ENCODE measurements around the gene IGFBPL1.

IGFBPL1 gene

GRCh38 chr9:38432922-38433510 lies 8.8 kb upstream of the IGFBPL1 start:
- DNase-seq (ENCODE audit: low read depth): peak; percentile 16

DNA sequence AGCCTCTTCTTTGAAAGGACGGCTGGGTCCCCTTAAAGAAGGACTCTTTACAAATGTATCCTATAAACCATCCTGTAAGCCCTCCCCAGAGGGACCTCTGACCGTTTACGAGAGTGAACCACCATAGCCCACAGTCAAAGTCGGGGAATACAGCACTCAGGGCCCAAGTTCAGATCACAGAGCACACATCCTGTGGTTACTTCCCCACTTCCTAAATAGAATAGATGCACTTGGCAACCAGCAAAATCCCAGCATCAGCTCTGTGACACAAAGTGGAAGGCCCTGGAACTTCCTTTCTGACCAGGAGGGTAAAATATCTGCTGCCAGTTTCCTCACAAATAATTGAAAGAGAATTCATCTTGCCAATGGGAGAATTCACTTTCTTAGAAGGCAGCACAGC lies 6.9 kb upstream of the IGFBPL1 start:
- DNase-seq (ENCODE audit: low read depth): no peak

GRCh38 chr9:38428062-38428461 lies 3.8 kb upstream of the IGFBPL1 start:
- DNase-seq (ENCODE audit: low read depth): no peak

- DNase-seq (ENCODE audit: low read depth): no peak
Measured at GRCh38 chr9:38424918-38425317, 664 bp upstream of the IGFBPL1 start.

GRCh38 chr9:38423273-38423972 lies 831 bp downstream of the IGFBPL1 start:
- DNase-seq (ENCODE audit: low read depth): no peak

- no peak for DNase-seq (ENCODE audit: low read depth)
Measured at GRCh38 chr9:38422555-38423260, 1.5 kb downstream of the IGFBPL1 start.

DNA sequence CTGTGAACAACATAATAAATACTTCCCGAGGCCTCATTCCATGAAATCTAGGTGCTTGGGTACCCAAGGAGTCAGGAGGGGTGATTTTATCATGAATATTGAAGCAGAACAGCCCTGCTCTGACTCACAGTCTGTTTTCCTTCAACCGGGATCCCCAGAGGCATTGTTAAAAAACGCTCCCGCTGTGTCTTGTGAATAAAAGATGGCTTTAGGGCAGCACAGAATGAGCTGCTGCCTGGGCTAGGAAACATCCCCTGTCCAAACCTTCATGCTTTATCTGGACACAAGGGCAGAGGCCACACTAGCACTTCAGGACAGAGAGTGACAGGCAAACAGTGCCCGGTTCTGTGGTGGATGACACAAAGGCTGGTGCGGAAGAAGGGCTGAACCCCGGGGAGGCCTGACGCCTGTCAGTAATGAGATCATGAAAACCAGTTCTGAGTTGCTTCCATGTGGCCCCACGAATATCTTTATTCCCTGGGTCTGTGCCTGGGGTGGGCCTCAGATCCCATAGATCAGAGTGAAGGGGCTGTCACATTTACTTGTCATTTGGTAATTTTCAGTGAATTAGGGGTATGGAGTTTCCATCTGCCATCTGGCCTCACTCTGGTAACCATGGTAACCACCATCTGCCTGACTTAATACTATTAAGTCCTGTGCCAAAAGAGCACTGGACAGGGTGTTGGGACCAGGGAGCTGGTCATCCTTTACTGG lies 2.6 kb downstream of the IGFBPL1 start:
- DNase-seq (ENCODE audit: low read depth): no peak

DNA sequence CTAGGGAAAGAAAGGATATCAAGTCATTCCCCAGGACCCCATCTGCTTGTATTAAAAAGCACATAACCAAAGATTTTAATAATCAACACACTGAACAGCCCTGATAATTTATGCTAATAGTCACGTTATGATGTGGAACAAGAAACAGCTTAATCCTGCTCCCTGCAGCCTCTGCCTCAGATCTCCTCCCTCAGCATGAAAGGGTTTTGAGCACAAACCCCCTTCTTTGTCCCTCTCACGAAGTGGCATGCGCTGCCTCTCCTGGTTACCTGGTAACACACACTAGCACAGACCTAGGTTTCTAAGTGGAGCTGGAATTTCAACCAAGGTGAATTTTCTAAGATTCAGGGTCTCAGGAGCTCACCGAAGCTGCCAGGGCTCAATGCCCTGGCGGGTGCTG lies 5.1 kb downstream of the IGFBPL1 start:
- no peak for DNase-seq (ENCODE audit: low read depth)

GRCh38 chr9:38418366-38418765 lies 5.9 kb downstream of the IGFBPL1 start:
- no peak for DNase-seq (ENCODE audit: low read depth)

DNA sequence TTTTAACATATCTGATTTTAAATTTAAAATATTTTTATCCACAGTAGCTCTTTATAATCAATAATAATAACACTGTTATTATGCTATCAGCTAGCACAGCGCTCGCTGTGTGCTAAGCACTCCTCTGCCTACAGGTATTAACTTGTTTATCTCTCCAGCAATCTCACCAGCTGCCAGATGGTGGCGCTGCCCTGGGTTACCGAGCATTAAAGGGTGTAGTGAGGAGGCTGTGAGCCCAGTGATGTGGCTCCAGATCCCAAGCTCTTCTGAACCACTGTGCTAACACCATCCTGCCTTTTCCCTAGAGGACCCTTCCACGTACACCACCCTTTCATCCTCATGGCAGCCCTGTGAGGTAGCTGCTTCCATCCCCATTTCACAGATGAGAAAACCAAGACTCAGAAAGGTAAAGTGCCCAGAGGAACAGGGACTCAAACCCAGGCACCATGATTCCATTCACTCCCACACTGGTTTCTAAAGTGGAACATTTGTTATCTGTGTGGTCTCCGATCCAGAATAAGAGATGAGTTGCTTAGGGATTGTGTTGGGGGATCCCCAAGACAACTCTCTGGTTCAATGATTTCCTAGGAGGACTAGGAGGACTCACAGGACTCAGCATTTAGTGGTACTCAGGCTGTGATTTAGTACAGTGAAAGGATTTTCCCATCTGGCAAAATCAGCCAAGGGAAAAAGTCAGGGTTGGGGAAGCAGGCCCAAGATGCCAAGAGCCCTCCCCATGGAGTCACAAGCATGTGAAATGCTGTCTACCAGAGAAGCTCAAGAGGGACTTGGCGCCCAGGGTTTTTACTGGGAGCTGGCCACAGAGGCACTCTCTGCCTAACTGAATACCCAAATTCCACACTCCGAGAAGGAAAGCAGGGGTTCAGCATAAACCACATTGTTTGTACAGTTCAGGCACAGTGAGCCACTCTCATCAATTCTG lies 7.0 kb downstream of the IGFBPL1 start:
- no peak for DNase-seq (ENCODE audit: low read depth)

GRCh38 chr9:38416461-38416860 lies 7.8 kb downstream of the IGFBPL1 start:
- no peak for DNase-seq (ENCODE audit: low read depth)

DNA sequence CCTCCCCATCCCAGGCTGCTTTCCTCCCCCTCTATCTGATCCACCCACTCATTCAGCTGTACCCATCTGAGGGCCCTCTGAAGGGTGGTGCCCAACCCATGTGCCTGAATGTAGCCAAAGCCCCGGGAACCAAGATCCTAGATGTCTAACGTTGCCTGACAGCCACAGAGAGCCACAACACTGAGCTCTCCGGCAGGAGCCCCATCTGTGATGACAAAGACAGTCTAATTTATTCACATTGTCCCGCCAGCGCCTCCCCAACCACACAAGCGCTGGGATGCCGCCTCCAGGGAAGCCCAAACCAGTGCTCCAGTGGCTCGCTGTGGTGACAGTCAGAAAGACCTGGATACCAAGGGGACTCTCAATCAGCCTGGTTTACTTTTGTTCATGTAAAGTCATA lies 8.4 kb downstream of the IGFBPL1 start:
- DNase-seq (ENCODE audit: low read depth): no peak

DNA sequence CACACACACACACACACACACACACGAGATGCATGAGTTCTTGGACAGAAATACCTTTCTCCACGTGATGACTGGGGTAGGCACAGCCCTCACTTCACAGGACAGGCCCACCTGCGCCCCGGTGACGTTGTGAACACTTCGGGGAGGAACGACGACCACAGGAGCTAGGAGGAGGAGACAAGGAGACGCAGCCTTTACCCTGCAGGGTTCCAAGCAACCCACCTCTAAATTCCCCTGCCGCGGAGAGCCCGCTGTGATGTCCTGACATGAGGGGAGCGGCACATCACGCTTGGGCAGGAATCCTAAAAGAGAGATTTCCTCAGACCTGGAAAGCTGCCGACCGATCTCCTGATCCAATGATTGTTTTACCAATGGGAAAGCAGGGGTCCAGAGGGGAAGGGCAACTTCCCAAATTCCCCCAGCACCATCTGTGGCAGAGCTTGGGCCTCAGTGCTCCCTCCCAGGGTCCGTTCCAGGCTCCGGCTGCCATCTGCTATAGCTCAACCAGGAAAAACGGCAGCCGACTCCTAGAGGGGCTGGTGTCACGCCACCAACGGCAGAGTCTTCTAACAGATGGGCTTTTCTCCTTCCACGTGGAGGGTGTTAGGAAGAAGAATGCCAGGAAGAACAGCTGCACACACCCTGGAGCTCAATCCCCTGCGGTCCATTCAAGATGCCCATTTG lies 10.1 kb downstream of the IGFBPL1 start:
- DNase-seq (ENCODE audit: low read depth): no peak

- no peak for DNase-seq (ENCODE audit: low read depth)
Measured at GRCh38 chr9:38413283-38413682, 11.0 kb downstream of the IGFBPL1 start.

DNA sequence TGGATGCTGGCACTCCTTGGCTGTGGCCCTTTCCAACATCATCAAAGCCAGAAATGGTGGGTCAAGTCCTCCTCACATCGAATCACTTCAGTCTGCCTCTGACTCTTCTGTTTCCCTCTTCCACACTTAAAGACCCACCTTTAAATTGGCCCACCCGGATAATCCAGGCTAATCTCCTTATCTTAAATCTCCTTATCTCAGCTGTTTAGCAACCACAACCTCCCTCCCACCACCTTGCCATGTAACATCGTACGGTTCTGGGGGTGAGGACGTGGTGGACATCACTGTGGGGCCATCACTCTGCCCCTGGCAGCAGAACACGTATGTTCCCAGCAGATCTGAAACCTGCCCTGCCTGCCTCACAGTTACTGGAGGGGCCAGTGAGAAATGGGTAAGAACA lies 11.5 kb downstream of the IGFBPL1 start:
- DNase-seq (ENCODE audit: low read depth): no peak

DNA sequence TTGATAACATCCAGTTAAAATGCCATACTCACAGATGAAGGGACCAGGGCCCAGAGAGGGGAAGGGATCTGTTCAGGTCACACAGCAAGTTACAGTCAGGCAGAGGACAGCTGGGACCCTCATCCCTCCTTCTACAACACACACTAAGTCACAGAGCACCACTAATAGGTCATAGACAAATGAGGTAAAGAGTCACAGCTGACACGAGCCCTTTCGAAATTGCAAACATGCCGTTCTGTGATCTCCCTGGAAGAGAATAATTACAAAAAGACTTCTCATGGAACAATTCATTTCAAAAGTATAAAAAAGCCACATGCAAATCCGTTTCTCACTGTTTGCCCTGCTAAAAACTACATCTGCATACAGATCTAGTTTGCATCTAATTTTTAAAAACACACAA lies 15.5 kb downstream of the IGFBPL1 start:
- DNase-seq (ENCODE audit: low read depth): no peak

GRCh38 chr9:38406476-38407186 lies 17.6 kb downstream of the IGFBPL1 start:
- DNase-seq (ENCODE audit: low read depth): no peak

GRCh38 chr9:38405785-38406184 lies 18.5 kb downstream of the IGFBPL1 start:
- DNase-seq (ENCODE audit: low read depth): no peak

DNA sequence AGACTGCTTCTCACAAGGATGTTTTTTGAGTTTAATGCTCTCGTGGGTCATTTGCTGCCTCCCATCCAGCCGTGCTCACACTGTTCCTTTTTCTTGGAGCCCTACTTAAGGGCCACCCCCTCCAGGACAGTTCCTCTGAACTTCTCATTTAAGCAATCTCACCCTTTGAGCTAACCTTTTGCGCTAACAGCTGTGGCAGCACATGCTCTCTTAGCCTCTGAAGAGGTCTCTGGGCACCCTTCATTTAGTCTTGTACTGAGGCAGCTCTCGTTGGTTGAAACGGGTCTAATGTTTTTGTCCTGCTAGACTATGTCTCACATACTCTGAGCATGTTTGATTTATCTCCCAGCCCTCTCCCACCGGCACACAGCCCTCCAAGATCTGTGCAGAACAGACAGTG lies 19.9 kb downstream of the IGFBPL1 start:
- no peak for DNase-seq (ENCODE audit: low read depth)

- no peak for DNase-seq (ENCODE audit: low read depth)
Measured at GRCh38 chr9:38401994-38402393, 22.3 kb downstream of the IGFBPL1 start.
